ENCODE data around the gene COL15A1. TPM values are rescaled to one million over a fixed set of nuclear protein-coding genes. Genes with fewer than 3 reads are reported as not detected.

Gene COL15A1
- total RNA-seq, 1 donor from 2014 or later, result 11.8 TPM

DNA sequence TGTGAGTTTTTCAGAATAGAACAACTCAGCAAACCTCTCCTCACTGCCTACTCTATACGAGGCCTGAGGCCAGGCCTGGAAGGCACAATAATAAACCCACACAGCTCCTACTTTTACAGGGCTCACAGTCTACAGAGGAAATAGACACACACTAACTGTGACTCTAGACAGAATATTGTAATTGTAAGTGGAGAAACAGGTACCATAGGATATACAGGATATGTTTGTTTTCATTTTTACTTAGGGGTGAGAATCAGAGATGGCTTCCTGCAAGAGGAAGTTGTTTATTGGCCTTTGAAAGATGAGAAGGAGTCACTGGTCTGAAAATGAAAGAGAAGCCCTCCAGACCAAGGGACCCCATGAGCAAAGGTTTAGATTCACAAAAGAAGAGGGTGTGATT is 125.4 kb downstream of the COL15A1 start:
- no peaks in the 10 kb centered on the region for H3K36me3 ChIP-seq (ENCODE audit: control insufficient read depth, insufficient read depth, low read length)
- DNase-seq (ENCODE audit: low read depth), result no peak
- no peaks in the 10 kb centered on the region for H3K27me3 ChIP-seq (ENCODE audit: control insufficient read depth, insufficient read depth, low read length)
- TF ChIP-seq, protein P1, sequence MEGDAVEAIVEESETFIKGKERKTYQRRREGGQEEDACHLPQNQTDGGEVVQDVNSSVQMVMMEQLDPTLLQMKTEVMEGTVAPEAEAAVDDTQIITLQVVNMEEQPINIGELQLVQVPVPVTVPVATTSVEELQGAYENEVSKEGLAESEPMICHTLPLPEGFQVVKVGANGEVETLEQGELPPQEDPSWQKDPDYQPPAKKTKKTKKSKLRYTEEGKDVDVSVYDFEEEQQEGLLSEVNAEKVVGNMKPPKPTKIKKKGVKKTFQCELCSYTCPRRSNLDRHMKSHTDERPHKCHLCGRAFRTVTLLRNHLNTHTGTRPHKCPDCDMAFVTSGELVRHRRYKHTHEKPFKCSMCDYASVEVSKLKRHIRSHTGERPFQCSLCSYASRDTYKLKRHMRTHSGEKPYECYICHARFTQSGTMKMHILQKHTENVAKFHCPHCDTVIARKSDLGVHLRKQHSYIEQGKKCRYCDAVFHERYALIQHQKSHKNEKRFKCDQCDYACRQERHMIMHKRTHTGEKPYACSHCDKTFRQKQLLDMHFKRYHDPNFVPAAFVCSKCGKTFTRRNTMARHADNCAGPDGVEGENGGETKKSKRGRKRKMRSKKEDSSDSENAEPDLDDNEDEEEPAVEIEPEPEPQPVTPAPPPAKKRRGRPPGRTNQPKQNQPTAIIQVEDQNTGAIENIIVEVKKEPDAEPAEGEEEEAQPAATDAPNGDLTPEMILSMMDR (IDR thresholded peaks at IDR 0.05; ENCODE audit: insufficient read depth, low read length, poor library complexity, severe bottlenecking), result no peak
- H3K4me3 ChIP-seq (ENCODE audit: low read depth, low read length), result no peak overlapping the region

DNA sequence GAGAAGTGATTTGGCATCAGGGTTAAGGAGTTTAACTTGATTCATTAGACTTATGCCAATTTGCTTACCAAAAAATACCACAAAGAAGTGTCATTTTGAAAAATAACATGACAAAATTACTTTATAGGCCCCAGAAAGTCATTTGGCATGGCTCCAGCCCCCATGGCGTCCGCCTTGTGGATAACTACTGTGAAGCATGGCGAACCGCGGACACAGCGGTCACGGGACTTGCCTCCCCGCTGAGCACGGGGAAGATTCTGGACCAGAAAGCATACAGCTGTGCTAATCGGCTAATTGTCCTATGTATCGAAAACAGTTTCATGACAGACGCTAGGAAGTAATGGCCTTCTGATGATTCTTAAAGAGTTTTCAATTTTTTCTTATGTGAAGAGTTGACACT is 125.8 kb downstream of the COL15A1 start:
- no peak for DNase-seq (ENCODE audit: low read depth)
- Histone ChIP-seq H3K36me3 (ENCODE audit: control insufficient read depth, insufficient read depth, low read length) (no peaks in the 10 kb centered on the region), H3K27me3 (ENCODE audit: control insufficient read depth, insufficient read depth, low read length) (no peaks in the 10 kb centered on the region), H3K4me3 (ENCODE audit: low read depth, low read length) (no peak overlapping the region)
- TF ChIP-seq, protein P1 (IDR thresholded peaks at IDR 0.05; ENCODE audit: insufficient read depth, low read length, poor library complexity, severe bottlenecking), result no peak

DNA sequence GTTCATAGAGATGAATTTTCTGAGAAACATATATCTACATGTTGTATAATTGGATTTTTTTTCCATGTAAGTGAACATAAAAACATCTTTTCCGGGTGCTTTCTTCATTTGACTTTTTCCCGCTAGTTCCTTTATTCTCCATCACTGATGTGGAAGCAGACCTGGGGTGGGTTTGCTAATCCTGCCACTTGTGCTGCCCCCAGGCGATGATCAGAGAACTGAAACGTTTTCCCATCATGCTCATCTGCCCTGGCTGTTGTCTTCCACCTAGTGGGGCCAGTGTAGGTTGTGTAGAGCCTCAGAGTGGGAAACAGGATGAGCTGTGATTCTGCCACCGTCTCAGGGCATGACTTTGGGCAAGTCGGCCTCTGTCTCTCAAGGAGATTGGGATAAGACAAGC is 127.0 kb downstream of the COL15A1 start:
- no peak for DNase-seq (ENCODE audit: low read depth)
- Histone ChIP-seq H3K4me3 (ENCODE audit: low read depth, low read length) (no peak overlapping the region), H3K36me3 (ENCODE audit: control insufficient read depth, insufficient read depth, low read length) (no peaks in the 10 kb centered on the region), H3K27me3 (ENCODE audit: control insufficient read depth, insufficient read depth, low read length) (no peaks in the 10 kb centered on the region)
- TF ChIP-seq, protein P1 (IDR thresholded peaks at IDR 0.05; ENCODE audit: insufficient read depth, low read length, poor library complexity, severe bottlenecking), result no peak

DNA sequence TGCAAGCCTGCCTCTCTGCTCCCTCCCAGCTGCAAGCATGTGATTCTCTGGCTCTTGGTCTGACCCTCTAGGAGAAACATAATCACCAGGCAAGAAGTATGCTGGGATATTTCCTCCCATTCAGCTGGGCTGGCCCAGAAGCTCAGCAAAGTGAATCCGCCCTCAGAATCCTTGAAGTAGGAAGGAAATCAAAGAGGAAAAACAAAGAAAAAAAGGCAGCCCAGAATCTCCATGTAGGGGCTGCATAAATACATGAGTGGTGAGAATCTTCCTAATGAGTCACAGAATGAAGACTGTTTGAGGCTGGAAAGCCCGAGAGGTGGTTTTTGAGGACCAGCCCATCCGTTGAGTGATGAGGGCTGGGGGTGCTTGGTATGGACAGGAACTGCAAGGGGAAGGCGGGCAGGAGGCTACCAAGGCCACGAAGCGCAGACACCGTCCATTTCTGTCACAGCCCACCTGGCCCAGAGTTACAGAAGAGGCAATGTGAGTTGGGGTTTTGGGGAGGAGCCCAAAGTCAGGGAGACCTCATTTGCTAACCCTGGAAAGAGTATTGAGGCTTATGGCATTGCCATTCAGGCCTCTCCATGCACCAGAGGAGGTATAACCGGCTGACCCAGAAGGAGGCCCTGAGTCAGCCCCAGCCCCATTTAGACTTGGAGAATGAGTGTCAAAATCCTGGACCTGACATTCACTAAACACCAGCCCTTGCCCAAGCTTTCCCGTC is 127.8 kb downstream of the COL15A1 start:
- no peaks in the 10 kb centered on the region for H3K36me3 ChIP-seq (ENCODE audit: control insufficient read depth, insufficient read depth, low read length)
- no peak overlapping the region for H3K4me3 ChIP-seq (ENCODE audit: low read depth, low read length)
- DNase-seq (ENCODE audit: low read depth), result no peak
- TF ChIP-seq, protein P1 (IDR thresholded peaks at IDR 0.05; ENCODE audit: insufficient read depth, low read length, poor library complexity, severe bottlenecking), result no peak
- H3K27me3 ChIP-seq (ENCODE audit: control insufficient read depth, insufficient read depth, low read length), result no peaks in the 10 kb centered on the region

DNA sequence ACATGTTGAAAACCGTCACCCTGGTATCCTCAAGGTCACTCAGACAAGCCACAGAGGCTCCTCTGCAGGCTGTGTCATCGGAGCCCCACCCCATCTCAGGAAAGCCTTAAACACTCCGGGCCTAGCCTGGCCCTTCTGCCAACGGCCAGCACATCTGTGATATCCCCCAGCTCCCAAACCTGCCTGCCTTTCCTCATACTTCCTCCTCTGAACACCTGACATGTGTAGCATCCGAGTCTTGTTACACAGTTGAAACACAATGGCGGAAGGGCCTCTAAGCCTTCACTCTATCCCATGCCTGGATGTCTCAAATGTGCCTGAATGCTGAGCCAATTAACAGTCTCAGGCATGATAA is 128.3 kb downstream of the COL15A1 start:
- no peaks in the 10 kb centered on the region for H3K27me3 ChIP-seq (ENCODE audit: control insufficient read depth, insufficient read depth, low read length)
- no peak for DNase-seq (ENCODE audit: low read depth)
- no peaks in the 10 kb centered on the region for H3K36me3 ChIP-seq (ENCODE audit: control insufficient read depth, insufficient read depth, low read length)
- no peak overlapping the region for H3K4me3 ChIP-seq (ENCODE audit: low read depth, low read length)
- TF ChIP-seq, protein P1 (IDR thresholded peaks at IDR 0.05; ENCODE audit: insufficient read depth, low read length, poor library complexity, severe bottlenecking), result no peak

DNA sequence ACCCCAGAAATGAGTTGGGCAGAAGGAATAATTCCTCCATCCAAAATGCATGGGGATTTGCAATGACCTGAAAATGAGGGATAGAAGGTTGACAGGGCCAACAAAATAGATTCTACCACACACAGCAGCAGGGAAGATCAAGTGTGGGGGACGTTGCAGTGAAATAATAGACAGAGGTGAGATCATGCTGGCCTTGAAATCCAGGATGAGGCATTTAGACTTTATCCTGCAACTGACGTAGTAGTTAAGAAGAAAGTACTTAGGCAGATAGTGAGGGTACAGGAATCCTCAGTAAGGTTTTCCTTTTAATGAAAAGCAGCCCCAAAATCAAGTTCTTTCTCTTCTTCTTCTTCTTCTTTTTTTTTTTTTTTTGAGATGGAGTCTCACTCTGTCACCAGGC is 129.6 kb downstream of the COL15A1 start:
- Histone ChIP-seq H3K27me3 (ENCODE audit: control insufficient read depth, insufficient read depth, low read length) (no peaks in the 10 kb centered on the region), H3K4me3 (ENCODE audit: low read depth, low read length) (no peak overlapping the region), H3K36me3 (ENCODE audit: control insufficient read depth, insufficient read depth, low read length) (no peaks in the 10 kb centered on the region)
- TF ChIP-seq, protein P1 (IDR thresholded peaks at IDR 0.05; ENCODE audit: insufficient read depth, low read length, poor library complexity, severe bottlenecking), result no peak
- no peak for DNase-seq (ENCODE audit: low read depth)
